G401 (cell line): ENCODE data around the gene TCP1. TPM values are rescaled to one million over a fixed set of nuclear protein-coding genes. Genes with fewer than 3 reads are reported as not detected.
A peak's percentile ranks its signal among the peaks of the same experiment; 100 is the strongest.
"Not testable (repeated sequence)": the region's sequence is repeated elsewhere in the genome, so short reads cannot be mapped to it uniquely, and the experiment has no call there.

Experiments used
- DNase-seq: peaks from one replicate; pipeline ENCODE4 v3.0.0-alpha.2; 2015; ENCODE audit warnings: low spot score
- in situ Hi-C: cut with HindIII; loops from 2 replicates; pipeline ENCODE4 v1.10.0; 2016; ENCODE audit warnings: low sequenced_read_pairs, mixed read lengths
- total RNA-seq: library from RNA; depleted of rRNA; stranded (reverse); fragments of >200 nt; shearing (Covaris generic); gene quantifications from 2 replicates; pipeline ENCODE4 v1.2.3, GENCODE V29; 2014; rRNA removed

TCP1 gene
- total RNA-seq = 167 and 216 TPM in 2 replicates

DNA sequence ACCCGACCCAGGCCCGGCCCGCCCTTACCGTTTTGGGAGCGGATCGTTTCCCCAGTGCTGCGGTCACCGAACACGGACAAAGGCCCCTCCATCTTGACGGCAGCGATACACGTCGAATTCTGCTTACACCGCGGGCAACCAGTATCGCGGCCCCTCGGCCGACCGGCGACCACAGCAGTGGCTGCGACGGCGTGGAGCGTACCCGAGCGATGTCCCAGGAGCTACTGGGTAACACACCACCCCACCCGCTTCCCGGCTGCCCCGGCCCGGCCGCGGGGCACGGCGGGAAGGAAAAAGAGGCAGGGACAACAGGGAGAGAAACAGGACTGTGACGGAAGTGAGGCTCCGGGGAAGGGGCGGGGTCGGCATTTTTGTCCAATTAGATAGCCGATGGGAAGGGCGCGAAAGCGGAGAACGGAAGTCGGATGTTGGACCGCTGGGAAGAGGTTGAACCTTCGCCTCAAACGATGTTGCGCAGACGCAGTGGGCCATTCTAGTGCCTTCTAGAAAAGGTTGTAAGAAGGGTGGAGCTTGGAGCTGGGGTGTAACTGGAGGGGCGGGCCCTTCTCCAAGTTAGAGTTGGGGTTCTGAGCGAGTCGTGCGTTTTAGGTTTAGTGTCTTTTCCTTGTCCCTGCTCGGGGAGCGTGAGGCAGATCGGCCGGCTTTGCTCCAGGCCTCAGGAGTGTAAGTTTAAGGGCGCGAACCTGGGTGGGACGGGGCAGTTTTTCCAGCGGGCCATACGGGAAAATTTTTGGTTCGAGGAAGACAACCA is at the start of gene TCP1:
TCP1 (minus strand) TSS at position 226 of the 772 bp plus-strand sequence; CDS start at position 92, 134 bp downstream.
- peak; percentile 99 for DNase-seq
- in situ Hi-C loops = no loop called here

DNA sequence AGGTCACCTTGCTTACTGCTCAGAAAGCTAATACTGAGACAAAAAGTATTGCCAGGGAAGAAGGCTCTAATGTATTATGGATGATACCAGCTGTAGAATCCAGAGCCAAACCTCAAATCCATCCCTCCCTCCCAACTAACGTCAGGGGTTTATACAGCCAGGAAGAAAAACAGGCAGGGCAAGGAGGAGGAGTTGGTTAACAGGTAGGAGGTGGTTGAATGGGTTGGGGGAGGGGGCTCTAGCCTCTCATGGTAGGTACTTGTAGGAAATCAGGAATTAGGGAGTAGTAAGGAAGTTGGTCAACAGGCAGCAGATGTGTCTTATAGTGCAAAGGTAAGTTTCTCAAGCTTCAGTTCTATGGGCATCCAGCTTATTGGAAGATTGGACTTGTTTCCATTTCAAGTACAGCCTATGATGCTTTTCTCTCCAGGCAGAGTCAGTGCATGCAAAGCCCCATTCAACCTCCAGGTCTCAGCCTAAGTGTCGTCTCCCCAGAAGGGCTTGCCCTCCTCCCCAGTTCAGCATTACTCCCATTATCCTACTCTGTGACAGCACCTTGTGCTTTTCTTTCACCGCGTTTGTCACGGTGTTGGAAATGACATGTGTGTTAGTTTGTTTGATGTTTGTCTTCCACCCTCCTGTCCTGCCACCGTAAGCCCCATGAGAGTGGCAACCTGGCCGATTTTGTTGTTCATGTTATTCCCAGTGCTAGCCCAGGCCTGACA is 48.8 kb upstream of the TCP1 start:
- in situ Hi-C loops = no loop called here
- no peak for DNase-seq

DNA sequence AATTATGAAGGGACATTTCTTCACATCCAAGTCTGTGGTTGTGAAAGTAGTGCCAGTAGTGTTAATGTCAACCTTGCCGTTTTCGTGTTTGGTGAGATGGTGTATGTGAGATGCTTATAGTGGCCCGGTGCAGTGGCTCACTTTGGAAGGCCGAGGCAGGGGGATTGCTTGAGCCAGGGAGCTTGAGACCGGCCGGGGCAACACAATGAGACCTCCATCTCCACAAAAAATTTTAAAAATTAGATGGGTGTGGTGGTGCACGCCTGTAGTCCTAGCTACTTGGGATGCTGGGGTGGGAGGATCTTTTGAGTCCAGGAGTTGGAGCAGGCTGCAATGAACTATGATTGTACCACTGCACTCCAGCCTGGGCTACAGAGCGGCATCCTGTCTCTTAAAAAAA is 48.1 kb upstream of the TCP1 start:
- no peak for DNase-seq
- in situ Hi-C loops = no loop called here

DNA sequence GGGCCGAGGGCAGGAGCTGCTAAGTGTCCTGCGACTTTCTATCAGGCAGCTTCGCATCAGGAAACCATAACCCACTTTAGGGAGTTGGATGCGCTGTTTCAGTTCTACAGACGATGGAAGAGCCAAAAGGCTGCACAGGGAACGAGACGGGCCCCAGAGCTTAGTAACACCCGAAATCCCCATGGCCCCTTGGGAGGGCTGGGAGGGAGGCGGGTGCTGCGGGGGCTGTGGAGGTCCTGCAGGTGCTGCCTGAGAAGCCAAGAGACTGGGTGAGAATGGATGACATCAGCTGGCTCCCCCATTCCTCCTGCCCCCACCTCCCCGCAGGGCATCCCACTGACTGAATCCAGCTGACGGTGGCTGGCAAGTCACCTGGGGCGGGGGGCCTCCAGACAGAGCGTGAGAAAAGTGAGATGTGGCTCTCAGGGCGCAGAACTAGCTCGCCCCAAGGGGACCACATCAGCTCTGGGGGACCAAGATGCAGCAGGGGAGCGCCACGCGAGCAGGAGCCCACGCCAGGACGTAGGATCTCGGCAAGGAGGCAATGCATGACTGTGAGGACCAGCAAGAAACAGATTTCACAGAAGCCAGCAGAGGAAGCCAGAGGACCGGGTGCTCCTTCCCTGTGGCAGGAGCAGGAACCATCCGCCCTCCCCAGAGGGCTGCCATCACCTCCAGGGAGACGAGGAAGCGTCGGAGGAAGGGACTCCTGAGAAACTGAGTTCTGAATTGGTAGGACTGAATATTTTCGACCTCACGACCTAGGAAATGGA is 47.5 kb upstream of the TCP1 start:
- in situ Hi-C loops = no loop called here
- DNase-seq = no peak

DNA sequence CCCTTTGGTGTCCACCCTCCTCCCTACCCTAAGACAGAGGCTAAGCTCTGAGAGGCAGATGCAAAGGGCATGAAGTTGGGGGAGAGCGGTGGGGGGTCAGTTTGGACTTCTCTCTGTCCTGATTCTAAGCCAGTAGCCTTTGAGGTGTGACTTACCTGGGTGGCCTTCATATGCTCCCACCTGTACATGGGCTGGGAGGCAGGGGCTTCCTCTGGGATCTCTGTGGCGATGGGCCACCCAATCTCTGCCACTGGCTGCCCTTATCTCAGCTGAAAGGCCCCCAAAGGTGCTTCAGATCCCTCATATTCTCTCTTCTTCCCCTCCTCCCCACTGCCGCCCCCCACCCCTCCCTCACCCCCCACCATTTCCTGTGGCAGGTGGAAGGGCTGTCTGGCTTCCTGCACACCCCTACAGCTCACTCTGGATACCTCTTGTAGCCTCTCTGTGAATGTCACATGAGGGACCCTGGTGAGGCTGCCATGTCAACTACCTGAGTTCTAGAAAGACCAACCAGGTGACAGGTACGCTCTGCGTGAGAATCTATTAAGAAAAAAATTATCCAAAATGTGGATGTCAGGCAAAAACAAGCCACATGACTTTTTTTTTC is 44.7 kb upstream of the TCP1 start:
- in situ Hi-C loops = no loop called here
- no peak for DNase-seq

DNA sequence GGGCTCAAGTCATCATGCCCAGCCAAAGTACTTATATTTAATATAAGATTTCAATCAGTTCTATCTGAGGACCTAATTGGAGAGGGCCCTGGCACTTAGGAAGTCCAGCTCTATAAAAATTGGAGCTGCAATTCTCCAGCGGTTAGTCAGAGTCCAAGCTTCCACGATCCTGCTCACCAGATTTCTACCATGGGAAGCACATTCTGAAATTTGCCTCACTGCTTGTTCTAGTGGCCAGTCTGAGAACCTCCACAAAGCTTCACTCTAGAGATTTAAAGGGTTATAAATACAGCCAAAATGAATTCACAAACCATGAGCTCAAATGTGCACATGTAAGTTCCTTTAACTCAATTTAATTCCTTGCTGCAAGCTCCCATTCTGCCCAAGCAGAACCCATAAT is 44.2 kb upstream of the TCP1 start:
- no peak for DNase-seq
- in situ Hi-C loops = no loop called here

DNA sequence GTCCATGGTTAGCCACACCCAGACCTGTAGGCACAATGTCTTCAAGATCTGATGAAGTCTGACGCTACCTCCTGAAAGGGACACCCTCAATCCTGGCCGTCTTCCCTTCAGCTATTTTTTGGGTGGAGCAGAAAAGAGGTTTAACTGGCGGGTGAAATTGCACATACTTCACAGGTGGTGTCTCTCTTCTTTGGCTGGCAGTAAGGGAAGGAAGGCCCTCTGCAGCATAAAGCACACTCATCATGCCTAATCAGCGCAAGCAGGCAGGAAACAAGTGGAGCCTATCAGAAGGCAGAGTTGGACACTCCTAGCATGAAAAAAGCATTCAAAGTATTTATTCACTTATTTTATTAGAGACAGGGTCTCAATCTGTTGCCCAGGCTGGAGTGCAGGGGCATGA is 43.5 kb upstream of the TCP1 start:
- in situ Hi-C loops = no loop called here
- DNase-seq = no peak

DNA sequence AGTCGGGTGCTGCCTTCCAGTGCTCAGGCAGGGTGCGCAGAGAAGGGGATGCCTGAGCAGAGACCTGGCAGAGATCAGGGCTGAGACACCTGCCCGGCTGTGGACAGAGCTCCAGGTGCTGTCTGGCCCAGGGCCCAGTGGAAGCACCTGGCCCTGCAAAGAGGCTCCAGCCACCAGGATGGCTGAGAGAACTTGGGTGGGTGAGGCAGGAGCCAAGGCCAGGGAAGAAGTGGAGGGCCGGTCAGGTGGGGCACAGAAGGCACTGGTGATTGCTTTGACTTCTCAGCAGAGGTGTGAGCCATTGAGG is 41.9 kb upstream of the TCP1 start:
- in situ Hi-C loops = no loop called here

DNA sequence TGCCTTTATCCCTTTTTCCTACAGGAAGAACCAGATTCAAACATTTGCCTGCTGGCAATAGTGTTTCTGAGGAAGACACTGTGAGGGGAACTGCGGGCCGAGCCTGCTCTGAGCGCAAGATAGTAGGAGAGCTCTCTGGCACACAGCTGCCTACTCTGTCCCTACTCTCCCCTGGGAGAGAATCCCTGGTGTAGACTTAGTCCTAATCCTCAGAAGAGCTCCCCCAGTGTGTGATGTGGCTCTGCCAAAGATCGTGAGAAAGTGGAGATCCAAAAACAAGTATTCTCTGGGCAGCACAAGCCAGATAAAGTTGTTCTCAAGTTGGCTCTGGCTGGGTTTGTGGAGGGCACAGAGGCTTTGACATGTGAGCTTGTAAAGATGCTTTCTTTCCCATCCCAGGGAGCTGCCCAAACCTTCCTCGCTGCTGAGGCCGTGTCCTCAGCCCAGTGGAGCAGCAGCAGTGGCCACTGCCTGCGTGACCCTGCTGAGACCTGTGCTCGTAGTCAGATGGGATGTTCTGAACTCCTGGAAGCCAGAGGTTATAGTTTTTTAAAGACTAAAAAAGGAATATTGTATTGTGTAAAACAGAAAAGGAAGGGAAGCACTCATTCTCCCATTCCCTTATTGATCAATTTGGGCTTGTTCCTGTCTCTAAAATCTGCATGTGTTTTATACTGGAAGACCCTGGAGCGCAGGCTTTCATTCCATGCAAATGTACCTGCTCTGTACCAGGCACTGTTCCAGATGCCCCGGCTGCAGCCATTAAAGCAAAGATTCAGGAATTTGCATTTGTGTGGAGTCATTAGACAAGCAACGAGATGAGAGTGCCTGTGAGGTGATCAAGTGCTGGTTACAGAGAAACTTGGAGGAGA is 41.3 kb upstream of the TCP1 start:
- no peak for DNase-seq
- in situ Hi-C loops = no loop called here

More for the DNA sequence above, 41.9 kb upstream of the TCP1 start:
- DNase-seq = no peak

DNA sequence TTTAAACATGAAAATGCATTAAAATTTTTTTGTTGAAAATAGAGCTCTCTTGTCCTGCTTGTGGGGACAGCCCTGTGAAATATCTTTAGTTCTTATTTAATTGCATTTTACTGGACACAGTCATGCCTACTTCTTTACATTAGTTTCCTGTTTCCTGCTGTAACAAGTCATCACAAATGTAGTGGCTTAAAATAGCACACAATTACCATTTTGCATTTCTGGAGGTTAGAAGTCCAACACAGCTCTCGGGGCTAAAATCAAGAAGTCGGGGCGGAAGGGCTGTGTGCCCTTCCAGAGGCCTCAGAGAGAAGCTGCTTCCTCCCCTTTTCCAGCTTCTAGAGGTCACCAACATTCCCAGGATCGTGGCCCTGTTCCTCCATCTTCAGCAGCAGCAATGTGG is 40.1 kb upstream of the TCP1 start:
- DNase-seq = no peak
- in situ Hi-C loops = no loop called here

DNA sequence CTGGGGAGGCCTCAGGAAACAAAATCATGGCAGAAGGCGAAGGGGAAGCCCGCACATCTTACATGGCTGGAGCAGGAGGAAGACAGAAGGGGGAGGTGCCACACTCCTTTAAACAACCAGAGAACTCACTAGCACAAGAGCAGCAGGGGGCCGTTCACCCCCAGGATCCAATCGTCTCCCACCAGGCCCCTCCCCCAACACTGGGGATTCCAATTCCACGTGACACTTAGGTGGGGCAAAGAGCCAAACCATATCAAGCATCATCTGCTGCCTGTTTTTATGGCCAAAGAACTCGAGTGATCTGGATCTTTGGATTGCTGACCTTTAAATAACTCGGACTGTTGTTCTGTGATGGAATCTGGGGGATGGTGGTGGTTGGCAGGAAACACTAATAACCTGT is 38.7 kb upstream of the TCP1 start:
- DNase-seq = no peak
- in situ Hi-C loops = no loop called here

DNA sequence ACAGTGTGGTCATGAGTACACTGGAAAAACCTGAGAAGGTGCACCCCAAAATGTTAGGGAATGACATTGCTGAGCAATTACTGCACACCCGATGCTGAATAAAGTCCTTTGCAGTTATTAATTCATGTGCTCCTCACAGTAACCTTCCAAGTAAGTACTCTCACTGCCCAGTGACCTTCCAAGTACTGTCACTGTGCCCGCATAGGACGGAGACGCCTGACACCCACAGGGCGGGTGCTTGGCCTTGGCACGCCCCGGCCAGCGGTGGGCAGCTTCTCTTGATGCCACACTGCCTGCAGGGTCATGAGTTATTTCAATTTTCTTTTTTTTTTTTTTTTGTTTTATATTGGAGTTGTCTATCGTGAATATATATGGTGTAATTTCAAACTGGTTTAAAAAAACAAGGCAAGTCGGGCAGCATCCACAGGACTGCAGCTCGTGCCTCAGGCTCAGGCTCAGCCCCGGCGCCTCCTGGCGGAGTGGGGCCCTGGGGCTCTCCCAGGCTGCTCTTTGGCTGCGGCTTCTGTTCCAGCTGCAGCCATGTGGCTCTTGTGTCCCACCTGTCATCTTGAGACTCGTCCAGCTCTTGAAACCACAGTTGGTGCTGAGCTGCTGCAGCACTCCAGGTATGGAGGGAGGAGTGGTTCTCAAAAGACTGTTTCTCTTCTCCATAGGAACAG is 37.7 kb upstream of the TCP1 start:
- DNase-seq = peak; percentile 49
- in situ Hi-C loops = no loop called here

DNA sequence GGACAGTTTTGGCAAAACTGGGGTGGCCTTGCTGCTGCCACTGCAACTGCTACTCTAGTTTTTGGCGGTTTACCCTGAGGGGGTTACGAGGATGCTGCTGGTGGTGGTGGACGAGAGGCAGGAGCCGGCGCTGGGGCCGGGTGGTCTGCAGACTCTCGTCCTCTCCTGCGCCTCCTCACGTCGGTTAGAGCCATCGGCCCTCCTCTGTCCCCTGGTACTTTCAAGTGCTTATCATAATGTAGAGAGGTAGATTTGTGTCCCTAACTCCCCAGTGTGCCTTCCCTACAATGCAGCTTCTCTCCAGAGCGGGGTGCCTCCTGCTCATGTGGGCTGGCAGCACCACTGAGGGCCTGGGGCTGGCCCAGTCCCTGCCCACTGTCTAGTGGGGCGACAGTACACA is 36.6 kb upstream of the TCP1 start:
- no peak for DNase-seq
- in situ Hi-C loops = no loop called here

DNA sequence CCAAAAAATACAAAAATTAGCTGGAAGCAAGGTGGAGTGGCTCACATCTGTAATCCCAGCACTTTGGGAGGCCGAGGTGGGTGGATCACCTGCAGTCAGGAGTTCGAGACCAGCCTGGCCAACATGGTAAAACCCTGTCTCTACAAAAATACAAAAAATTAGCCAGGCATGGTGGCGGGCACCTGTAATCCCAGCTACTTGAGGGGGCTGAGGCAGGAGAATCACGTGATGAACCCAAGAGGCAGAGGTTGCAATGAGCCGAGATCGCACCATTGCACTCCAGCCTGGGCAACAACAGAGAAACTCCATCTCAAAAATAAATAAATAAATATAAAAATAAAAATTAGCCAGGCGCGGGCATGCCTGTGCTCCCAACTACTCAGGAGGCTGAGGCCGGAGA is 35.3 kb upstream of the TCP1 start:
- DNase-seq, in situ Hi-C loops: not testable (repeated sequence)

DNA sequence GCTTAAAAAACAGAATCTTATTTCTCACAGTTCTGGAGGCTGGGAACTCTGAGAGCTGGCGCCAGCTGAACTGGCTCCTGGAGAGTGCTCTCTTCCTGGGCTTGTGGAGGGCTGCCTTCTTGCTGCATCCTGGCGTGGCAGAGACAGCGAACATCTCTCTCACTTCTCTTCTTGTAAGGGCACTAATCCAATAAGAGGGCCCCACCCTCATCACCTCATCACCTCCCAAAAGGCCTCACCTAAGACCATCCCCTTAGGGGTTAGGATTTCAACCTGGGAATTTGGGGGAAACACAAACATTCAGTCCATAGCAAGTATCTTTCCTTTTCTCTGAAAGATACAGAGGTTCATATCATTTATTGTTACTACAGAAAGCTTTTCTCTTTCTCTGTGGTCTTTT is 34.6 kb upstream of the TCP1 start:
- DNase-seq = no peak
- in situ Hi-C loops = no loop called here

DNA sequence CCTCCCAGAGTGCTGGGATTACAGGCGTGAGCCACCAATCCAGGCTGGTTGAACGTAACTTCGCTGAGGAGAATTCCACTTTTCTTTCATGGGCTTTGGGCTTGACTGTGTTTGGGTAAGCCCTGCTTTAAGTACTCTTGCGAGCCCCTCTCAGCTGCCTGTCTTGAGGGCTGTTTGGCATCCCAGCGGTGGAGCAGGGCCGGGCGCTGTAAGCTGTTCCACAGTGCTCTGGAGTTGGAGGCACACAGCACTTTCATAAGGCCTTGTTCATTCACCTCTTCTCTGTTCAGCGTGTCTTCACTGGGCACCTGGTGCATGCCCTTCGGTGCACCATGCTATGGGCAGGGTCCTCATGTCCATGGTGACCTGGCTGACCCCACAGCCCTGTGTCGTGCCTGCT is 32.3 kb upstream of the TCP1 start:
- DNase-seq = no peak
- in situ Hi-C loops = no loop called here

DNA sequence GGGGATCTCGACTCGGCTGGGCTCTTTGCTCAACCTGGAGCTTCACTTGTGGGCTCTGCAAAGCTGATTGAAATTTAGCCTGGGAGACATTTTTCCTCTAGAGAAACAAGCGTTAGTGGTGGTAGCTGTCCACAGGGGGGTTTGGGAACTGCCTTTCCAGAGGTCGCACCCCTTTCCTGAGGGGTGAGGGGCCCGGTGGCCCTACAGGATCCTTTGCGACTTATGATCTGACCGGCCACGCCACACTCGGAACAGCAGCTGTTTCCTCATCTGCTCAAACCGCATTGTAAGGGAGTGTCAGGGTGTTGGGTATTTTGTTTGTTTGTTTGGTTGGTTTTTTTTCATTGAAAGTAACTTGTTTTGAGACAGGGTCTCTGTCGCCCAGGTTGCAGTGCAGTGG is 31.7 kb upstream of the TCP1 start:
- no peak for DNase-seq

DNA sequence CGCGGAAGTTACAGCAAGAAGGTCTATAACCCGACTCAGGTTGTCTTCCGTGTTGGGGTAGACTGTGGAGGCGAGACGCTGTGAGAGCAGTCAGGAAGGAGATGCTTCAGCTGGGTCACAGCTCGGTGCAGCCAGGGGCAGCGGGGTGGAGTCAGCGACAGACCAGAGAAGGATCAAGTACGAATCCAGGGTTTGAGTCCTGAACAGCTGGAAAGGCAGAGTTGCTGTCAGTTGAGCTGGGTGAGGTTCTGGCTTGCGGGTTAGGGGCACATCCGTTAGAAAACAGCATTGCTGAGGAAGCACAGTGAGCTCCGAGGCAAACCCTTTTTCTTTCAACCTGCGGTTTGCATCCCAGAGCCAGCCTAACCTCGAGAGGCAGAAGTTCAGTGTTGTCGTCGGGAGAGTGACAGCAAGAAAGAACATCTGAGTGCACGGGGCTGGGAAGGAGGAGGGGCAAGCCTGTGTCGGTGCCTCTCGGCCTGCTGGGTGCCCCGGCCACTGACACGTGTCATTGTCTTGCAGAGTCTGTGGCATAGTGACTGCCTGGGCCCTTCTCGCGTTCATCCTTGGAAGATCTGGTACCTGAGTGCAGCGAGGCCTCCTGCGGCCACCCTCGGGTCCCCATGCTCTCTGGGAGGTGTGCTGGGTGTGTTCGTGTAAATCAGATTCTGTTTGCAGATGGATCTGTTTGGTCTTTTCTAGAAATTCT is 30.7 kb upstream of the TCP1 start:
- in situ Hi-C loops = no loop called here
- no peak for DNase-seq

More for the DNA sequence above, 31.7 kb upstream of the TCP1 start:
- in situ Hi-C loops = no loop called here
